Keratinocyte (primary cell): ENCODE data around the gene TRPV5. TPM values are rescaled to one million over a fixed set of nuclear protein-coding genes. Genes with fewer than 3 reads are reported as not detected.

Experiments used
- DNase-seq: peaks from one replicate; pipeline ENCODE4 v3.0.0-alpha.2; 2011; ENCODE audit warnings: low read depth, missing footprints, low spot score
- FAIRE-seq: peaks from 2 replicates; lab custom pipeline; 2011; peaks lifted over from hg19 to GRCh38; lab: Jason Lieb, UNC
- H2AFZ ChIP-seq: 2 replicates; pipeline ENCODE4 v1.6.0; 2012; ENCODE audit warnings: low read length, control low read depth, inconsistent platforms; ENCODE audit not compliant: control insufficient read depth
- H3K27ac ChIP-seq: 2 replicates; pipeline ENCODE4 v1.5.1; 2011; ENCODE audit warnings: low read length; ENCODE audit not compliant: control insufficient read depth, insufficient read depth
- H3K27me3 ChIP-seq: 3 replicates; pipeline ENCODE4 v1.6.0; 2011; ENCODE audit warnings: low read length; ENCODE audit not compliant: control insufficient read depth, insufficient read depth; ENCODE audit errors: extremely low read depth
- H3K36me3 ChIP-seq, 2 experiments: 2 replicates in 1 of 2; 3 replicates in 1 of 2; pipeline ENCODE4 v1.5.1; 2011; ENCODE audit warnings: low read length in 2 of 2, mild to moderate bottlenecking in 1 of 2; ENCODE audit not compliant: control insufficient read depth in 2 of 2, insufficient read depth in 2 of 2; ENCODE audit errors: extremely low read depth in 1 of 2
- H3K4me1 ChIP-seq: 3 replicates; pipeline ENCODE4 v1.5.1; 2011; ENCODE audit warnings: low read length; ENCODE audit not compliant: control insufficient read depth, insufficient read depth; ENCODE audit errors: extremely low read depth
- H3K4me2 ChIP-seq: 3 replicates; pipeline ENCODE4 v1.6.0; 2011; ENCODE audit warnings: low read depth, low read length; ENCODE audit not compliant: control insufficient read depth, insufficient read depth; ENCODE audit errors: extremely low read depth
- H3K4me3 ChIP-seq, 3 experiments: fragments of 200-600 bp in 1 of 3; sonication (generic) in 1 of 3; 2 replicates in 2 of 3; 3 replicates in 1 of 3; pipeline ENCODE4 v1.5.1; 2011 to 2016; ENCODE audit warnings: low read length in 3 of 3, mild to moderate bottlenecking in 3 of 3, control low read depth in 2 of 3, inconsistent platforms in 1 of 3, low read depth in 1 of 3, mixed read lengths in 1 of 3, mixed run types in 1 of 3, moderate library complexity in 1 of 3; ENCODE audit not compliant: control insufficient read depth in 2 of 3, insufficient read depth in 2 of 3; ENCODE audit errors: extremely low read depth in 1 of 3
- H3K79me2 ChIP-seq: 2 replicates; pipeline ENCODE4 v1.6.0; 2012; ENCODE audit warnings: low read length; ENCODE audit not compliant: control insufficient read depth, insufficient read depth
- H3K9ac ChIP-seq: 3 replicates; pipeline ENCODE4 v1.6.0; 2011; ENCODE audit warnings: low read length; ENCODE audit not compliant: control insufficient read depth, insufficient read depth; ENCODE audit errors: extremely low read depth
- H3K9me1 ChIP-seq: 3 replicates; pipeline ENCODE4 v1.6.0; 2011; ENCODE audit warnings: low read length; ENCODE audit not compliant: control insufficient read depth, insufficient read depth; ENCODE audit errors: extremely low read depth
- H3K9me3 ChIP-seq: 2 replicates; pipeline ENCODE4 v1.5.1; 2012; ENCODE audit warnings: low read depth, low read length; ENCODE audit not compliant: control insufficient read depth
- H4K20me1 ChIP-seq: 3 replicates; pipeline ENCODE4 v1.6.0; 2011; ENCODE audit warnings: low read length; ENCODE audit not compliant: control insufficient read depth, insufficient read depth; ENCODE audit errors: extremely low read depth
- CTCF ChIP-seq, 3 experiments: IDR thresholded peaks in 1 of 3; conservative IDR thresholded peaks in 1 of 3; optimal IDR thresholded peaks in 1 of 3; 2 replicates in 2 of 3; 3 replicates in 1 of 3; pipeline versions ENCODE3 to v1.5.1; 2011; ENCODE audit warnings: low read length in 3 of 3, mild to moderate bottlenecking in 3 of 3, moderate library complexity in 2 of 3, control low read depth in 1 of 3, inconsistent platforms in 1 of 3; ENCODE audit not compliant: insufficient read depth in 2 of 3; ENCODE audit errors: extremely low read depth in 1 of 3
- EZH2 ChIP-seq: IDR thresholded peaks from one replicate; pipeline ENCODE4 v1.6.1; 2012; ENCODE audit warnings: inconsistent platforms, mild to moderate bottlenecking, low read length, moderate library complexity
- dilution Hi-C: fragments of 300-500 bp; cut with MboI; formaldehyde crosslinking; loops from one replicate; pipeline ENCODE4 v1.7.0; 2020; ENCODE audit warnings: low sequenced_read_pairs; ENCODE audit not compliant: extremely low pct_ligation_motif_present
- polyA plus RNA-seq, 5 experiments: library from polyadenylated mRNA; depleted of rRNA in 3 of 5; stranded (reverse) in 3 of 5; stranded (forward) in 1 of 5; unstranded in 1 of 5; fragments of >200 nt; gene quantifications; 1 replicate in 1 of 5; 2 replicates in 3 of 5; 3 replicates in 1 of 5; pipeline versions ENCODE4 v1.2.1 to v1.2.3, GENCODE V29; 2011 to 2012; ENCODE audit warnings: missing spikeins in 2 of 5, low read depth in 1 of 5, low replicate concordance in 1 of 5

The TRPV5 gene
- polyA plus RNA-seq, 1 donor (not counting 4 experiments of a cell fraction or from before 2014, with no cell fraction given), result not detected

GRCh38 chr7:142938611-142939010 lies 5.1 kb upstream of the TRPV5 start:
- dilution Hi-C loops, result no loop called here
- Histone ChIP-seq H3K4me2 (no peak overlapping the region), H4K20me1 (no peaks in the 10 kb centered on the region), H3K4me3 (no peak overlapping the region), H3K79me2 (no peaks in the 10 kb centered on the region), H3K27ac (no peak overlapping the region), H3K36me3 (no peaks in the 10 kb centered on the region), H3K9ac (no peak overlapping the region), H3K27me3 (no peaks in the 10 kb centered on the region), H3K4me1 (peaks cover 9% of the 10 kb centered on the region), H2AFZ (no peak overlapping the region), H3K9me1 (no peaks in the 10 kb centered on the region), H3K9me3 (no peaks in the 10 kb centered on the region)
- FAIRE-seq, result no peak
- no peak for DNase-seq
- TF ChIP-seq CTCF (optimal IDR thresholded peaks at IDR 0.05 in 1 of 3, IDR thresholded peaks at IDR 0.05 in 1 of 3, conservative IDR thresholded peaks at IDR 0.05 in 1 of 3; ENCODE audit: extremely low read depth in 1 of 3, insufficient read depth in 2 of 3, low read length in 3 of 3) (no peak), EZH2 (no peak)

GRCh38 chr7:142935941-142936565 lies 2.5 kb upstream of the TRPV5 start:
- TF ChIP-seq EZH2, result no peak
- no peak for TF ChIP-seq CTCF (optimal IDR thresholded peaks at IDR 0.05 in 1 of 3, IDR thresholded peaks at IDR 0.05 in 1 of 3, conservative IDR thresholded peaks at IDR 0.05 in 1 of 3; ENCODE audit: extremely low read depth in 1 of 3, insufficient read depth in 2 of 3, low read length in 3 of 3)
- H3K9me1 ChIP-seq, result no peaks in the 10 kb centered on the region
- no peaks in the 10 kb centered on the region for H4K20me1 ChIP-seq
- H3K79me2 ChIP-seq, result no peaks in the 10 kb centered on the region
- no peaks in the 10 kb centered on the region for H3K9me3 ChIP-seq
- no peak overlapping the region for H3K4me3 ChIP-seq
- H3K27me3 ChIP-seq, result no peaks in the 10 kb centered on the region
- H3K9ac ChIP-seq, result no peak overlapping the region
- H3K4me1 ChIP-seq, result no peaks in the 10 kb centered on the region
- H2AFZ ChIP-seq, result no peak overlapping the region
- dilution Hi-C loops, result no loop called here
- H3K36me3 ChIP-seq, result no peaks in the 10 kb centered on the region
- DNase-seq, result no peak
- no peak overlapping the region for H3K4me2 ChIP-seq
- H3K27ac ChIP-seq, result no peak overlapping the region
- no peak for FAIRE-seq
